GM21825 (cell line): ENCODE measurements around the gene C1orf141.
"Not testable (repeated sequence)": the region's sequence is repeated elsewhere in the genome, so short reads cannot be mapped to it uniquely, and the experiment has no call there.

ENCODE experiments used
- ATAC-seq: cut with Tn5 transposase; IDR thresholded peaks from one replicate; pipeline ENCODE4 v1.9.1; 2021; ENCODE audit warnings: mild to moderate bottlenecking, moderate library complexity; ENCODE audit not compliant: unreplicated experiment

Gene C1orf141

DNA sequence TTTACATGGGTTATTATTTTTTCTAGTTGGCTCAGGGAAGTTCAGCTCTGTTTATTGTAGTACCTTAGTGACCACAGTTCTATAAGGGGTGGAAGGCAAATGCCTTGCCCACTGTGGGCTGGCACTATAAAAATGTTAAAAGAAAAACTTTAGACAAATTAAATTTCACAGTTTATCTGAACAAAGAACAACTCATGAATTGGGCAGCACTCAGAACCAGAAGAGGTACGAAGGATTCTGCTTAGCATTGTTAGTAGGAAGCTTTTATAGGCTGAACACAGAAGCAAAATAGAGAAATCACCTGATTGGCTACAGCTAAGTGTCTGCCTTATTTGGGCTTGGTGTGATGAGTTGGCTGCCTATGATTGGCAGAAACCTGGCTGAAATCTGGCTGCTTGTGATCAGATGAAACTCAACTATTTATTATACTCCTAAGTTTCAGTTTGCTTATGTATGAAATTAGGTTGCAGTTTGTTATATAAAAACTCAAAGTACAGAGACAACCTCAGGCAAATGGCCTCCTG, 45.0 kb downstream of the C1orf141 start:
- no peak for ATAC-seq

GRCh38 chr1:67088440-67088839, 46.3 kb downstream of the C1orf141 start:
- ATAC-seq, result no peak

DNA sequence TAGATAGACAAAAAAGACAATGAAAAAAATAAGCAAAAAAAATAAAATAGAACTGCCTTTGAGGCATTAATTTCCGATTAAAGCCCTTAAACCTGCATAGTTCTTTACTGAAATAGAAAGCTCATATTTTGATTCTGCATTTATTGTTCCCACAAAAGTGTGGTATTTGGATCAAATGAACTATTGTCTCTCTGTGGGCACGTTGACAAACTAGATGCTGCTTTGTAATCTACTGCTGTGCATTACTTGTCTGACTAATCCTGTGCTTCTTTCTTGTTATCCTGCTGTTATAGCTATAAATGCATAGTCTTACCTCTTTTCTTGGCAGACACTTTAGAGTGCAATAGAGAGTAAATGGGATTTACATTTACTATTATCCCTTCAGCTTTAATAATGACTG, 49.4 kb downstream of the C1orf141 start:
- ATAC-seq, result no peak

GRCh38 chr1:67084765-67085318, 49.9 kb downstream of the C1orf141 start:
- no peak for ATAC-seq

DNA sequence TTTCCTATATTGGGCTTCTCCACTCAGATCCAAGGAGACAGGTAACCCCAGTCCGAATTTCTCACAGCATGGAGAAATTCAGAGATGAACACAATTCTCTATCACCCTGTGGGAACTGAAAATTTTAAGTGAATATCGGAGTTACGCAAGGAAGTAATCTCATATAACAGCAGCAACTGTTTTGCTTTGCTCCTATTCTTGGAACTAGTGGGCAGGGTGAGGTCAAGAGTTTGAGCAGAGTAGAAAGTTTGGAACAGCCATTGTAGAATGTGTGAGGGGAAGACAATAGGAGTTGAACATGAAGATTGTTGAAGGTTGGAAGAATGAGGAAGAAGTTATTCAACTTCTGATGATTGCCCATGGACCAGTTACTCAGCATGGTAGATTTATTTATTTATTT, 56.5 kb downstream of the C1orf141 start:
- no peak for ATAC-seq

- ATAC-seq, result no peak
These were observed 57.2 kb downstream of the C1orf141 start for GRCh38 chr1:67077593-67077992.

DNA sequence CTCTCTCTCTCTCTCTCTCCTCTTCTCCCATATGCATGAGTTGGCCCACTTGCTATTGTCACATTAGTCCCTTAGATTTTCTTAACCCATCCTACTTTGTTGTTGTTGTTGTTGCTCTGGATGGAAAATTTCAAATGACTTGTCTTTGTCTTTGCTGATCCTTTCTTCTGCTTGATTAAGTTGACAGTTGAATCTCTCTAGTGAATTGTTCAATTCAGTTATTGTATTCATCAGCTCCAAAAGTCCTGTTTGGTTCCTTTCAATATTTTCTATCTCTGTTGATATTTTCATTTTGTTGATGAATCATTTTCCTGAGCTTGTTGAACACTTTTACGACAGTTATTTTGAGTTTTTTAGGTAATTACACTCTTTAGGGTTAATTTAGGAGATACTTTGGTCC, 62.0 kb downstream of the C1orf141 start:
- ATAC-seq, result no peak

- ATAC-seq, result not testable (repeated sequence)
These were observed 67.1 kb downstream of the C1orf141 start for GRCh38 chr1:67067655-67068054.

GRCh38 chr1:67062412-67062811, 72.4 kb downstream of the C1orf141 start:
- ATAC-seq, result no peak

DNA sequence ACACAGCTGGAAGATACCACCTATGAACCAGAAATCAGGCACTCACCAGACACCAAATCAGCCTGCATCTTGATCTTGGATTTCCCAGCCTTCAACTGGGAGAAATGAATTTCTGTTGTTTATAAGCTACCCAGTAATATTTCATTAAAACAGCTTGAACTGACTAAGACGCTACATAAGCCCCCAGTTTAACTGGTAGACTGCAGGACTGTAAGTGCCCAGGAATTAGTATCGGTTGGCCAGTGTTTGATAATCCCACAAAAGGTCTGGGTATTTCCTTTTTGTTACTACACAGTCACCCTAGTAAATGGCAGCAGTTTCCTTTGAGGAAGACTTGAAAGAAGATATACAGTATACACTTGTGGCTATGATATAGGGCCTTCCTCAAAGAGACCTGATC, 73.5 kb downstream of the C1orf141 start:
- no peak for ATAC-seq

- no peak for ATAC-seq
These were observed 74.0 kb downstream of the C1orf141 start for GRCh38 chr1:67060811-67061218.

GRCh38 chr1:67059346-67059745, 75.4 kb downstream of the C1orf141 start:
- no peak for ATAC-seq

- ATAC-seq, result no peak
These were observed 76.0 kb downstream of the C1orf141 start for GRCh38 chr1:67058761-67059160.

DNA sequence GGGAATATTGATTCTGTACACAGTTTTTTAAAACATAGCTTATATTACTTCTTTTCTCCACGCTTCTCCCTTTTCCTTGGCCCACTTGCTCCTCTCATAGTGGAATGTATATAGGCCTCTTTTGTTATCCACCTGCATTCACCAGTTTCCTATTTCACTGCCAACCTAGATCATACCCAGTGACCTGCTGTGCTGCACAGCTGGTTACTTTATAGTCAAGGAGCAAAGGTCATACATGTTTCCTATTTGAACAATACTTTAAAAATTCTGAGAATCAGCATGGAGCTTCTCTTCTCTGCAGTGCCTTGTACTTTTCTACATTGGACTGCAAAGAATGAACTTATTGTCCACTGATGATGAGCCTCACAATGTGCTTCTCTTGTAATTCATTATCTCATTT, 76.5 kb downstream of the C1orf141 start:
- ATAC-seq, result no peak

GRCh38 chr1:67053785-67054772, 80.7 kb downstream of the C1orf141 start, which contains the start of gene SLC35D1:
Gene SLC35D1, minus strand, starts transcription at chr1:67054148. Its CDS starts 135 bp downstream, at chr1:67054013.
- ATAC-seq, result peak; percentile 83

DNA sequence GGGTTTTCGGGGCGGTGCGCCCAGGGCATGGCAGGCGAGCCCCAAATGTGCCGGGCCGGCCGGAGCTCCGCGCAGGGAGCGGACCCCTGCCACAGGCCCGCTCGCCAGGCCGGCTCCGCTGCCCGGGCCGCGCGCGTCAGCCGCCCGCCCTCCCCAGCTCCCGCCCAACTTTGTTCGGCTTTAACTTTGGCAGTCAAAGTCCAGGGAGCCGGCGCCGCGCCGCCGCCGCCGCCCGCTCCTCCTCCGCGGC, 81.3 kb downstream of the C1orf141 start:
- peak; percentile 38 for ATAC-seq

- ATAC-seq, result peak; percentile 12
These were observed 81.8 kb downstream of the C1orf141 start for GRCh38 chr1:67052741-67053534.

DNA sequence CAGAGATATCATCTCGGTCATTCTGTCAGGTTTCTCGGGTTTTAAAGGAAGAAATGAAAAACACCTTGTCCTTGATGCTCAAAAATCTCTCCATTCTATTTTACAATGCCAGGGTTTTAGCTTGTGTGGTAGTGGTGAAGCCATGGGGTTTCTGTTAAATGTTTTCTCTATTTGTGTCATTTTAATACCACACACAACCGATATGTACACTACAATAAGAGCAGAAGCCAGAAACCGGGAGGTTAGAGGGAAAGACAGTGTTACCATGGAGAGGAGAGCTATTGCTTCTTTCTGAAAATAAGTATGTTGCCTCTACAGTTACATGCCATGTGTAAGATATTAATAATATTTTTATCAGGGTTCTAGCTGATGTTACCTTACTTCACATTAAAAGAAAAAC, 83.6 kb downstream of the C1orf141 start:
- ATAC-seq, result no peak

GRCh38 chr1:67044631-67045270, 90.0 kb downstream of the C1orf141 start:
- ATAC-seq, result peak; percentile 54

- no peak for ATAC-seq
These were observed 91.4 kb downstream of the C1orf141 start for GRCh38 chr1:67043366-67043765.
